Adipocyte (in vitro differentiated cells): Measurements from ENCODE around the gene PASK.
"Not testable (repeated sequence)": the region's sequence is repeated elsewhere in the genome, so short reads cannot be mapped to it uniquely, and the experiment has no call there.

Experiments
- DNase-seq: peaks from one replicate; pipeline ENCODE4 v3.0.0-alpha.2; 2015; ENCODE audit warnings: low read depth
- H3K27me3 ChIP-seq: replicated peaks from 2 replicates; pipeline ENCODE4 v1.7.0; 2013; ENCODE audit warnings: mild to moderate bottlenecking, low read length, moderate library complexity; ENCODE audit not compliant: control insufficient read depth, insufficient read depth
- H3K36me3 ChIP-seq: 2 replicates; pipeline ENCODE4 v1.7.0; 2013; ENCODE audit warnings: low read length, mild to moderate bottlenecking, moderate library complexity; ENCODE audit not compliant: control insufficient read depth, insufficient read depth, severe bottlenecking
- H3K4me1 ChIP-seq: 2 replicates; pipeline ENCODE4 v1.7.0; 2013; ENCODE audit warnings: mild to moderate bottlenecking, low read length, moderate library complexity; ENCODE audit not compliant: control insufficient read depth, insufficient read depth
- H3K4me3 ChIP-seq: 2 replicates; pipeline ENCODE4 v1.7.0; 2013; ENCODE audit warnings: mild to moderate bottlenecking, low read length, moderate library complexity
- H3K9ac ChIP-seq: 2 replicates; pipeline ENCODE4 v1.7.0; 2013; ENCODE audit warnings: mild to moderate bottlenecking, low read length, moderate library complexity
- H3K9me3 ChIP-seq: 2 replicates; pipeline ENCODE4 v1.7.0; 2013; ENCODE audit warnings: mild to moderate bottlenecking, low read length, moderate library complexity; ENCODE audit not compliant: control insufficient read depth

Gene PASK

DNA sequence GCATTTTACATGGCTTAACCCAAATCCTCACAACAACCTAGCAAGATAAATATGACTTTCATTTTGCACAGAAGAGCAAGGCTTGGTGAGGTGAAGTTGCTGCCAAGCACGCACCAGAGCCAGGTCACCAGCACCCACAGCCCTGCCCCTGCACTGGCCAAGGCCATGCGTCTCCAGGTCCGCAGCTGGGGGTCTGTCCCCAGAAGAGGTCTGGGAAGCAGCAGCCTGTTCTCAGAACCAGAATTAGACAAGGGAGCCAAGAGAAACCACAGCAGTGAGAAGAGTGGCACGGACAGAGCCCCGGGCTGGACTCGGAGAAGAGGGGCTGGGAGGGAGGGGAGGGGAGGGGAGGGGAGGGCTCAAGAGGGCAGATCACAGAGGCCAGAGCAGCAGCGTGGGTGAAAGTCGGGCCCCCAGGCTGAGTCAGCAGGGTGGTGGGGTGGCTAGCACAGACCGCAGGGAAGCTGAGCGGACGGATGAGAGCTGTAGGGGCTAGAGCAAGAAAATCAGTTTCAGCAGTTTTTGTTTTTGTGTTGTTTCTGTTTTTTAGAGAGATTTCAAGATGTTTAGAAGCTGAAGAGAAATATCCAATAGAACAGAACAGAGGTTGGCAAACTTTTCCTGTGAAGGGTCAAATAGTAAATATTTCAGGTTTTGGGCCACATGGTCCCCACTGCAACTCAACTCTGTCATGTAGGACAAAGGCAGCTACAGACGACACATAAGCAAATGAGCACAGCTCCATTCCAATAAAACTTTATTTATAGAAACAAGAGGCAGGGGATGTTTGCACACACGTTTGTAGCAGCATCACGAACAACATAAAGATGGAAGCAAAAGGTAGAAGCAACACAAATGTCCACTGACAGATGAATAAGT, 39.8 kb downstream of the PASK start:
- H3K36me3 ChIP-seq = no peaks in the 10 kb centered on the region
- no peak for DNase-seq
- no peaks in the 10 kb centered on the region for H3K9me3 ChIP-seq
- H3K4me1 ChIP-seq = no peaks in the 10 kb centered on the region
- no peak overlapping the region for H3K9ac ChIP-seq
- no peak overlapping the region for H3K4me3 ChIP-seq
- no peaks in the 10 kb centered on the region for H3K27me3 ChIP-seq

DNA sequence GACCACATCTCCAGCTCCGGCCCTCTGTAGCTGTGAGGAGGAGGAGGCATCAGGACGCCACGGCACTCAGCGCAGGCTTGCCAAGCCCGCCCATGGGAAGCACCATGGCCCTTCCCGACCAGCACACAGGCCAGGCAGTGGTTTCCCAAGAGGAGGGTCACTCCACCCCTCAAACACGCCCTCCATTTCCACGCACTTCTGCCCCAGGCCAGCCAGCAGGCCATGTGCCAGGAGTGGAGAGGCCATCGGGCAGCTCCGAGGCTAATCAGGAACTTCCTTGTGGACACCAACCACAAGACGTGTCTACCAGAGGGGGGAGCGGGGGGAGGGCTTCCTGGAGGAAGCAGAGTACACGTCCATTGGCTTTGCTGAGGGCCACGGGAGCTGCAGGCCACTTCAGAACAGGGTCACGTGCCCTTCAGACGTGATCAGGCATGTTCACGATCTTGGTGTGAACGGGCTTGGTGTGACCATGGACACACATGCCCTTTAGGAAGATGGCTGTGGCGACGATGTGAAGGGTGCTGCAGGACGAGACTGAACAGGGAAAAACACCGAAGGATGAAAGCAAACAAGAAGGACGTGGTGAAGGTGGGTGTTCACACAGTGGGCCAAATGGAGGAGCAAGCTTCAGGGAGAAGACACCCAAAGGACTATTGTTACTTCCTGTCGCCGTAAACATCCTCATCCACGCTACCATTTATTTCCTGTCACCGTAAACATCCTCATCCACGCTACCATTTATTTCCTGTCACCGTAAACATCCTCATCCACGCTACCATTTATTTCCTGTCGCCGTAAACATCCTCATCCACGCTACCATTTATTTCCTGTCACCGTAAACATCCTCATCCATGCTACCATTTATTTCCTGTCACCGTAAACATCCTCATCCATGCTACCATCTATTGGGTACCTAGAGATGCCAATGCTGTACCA, 40.7 kb downstream of the PASK start:
- H3K4me3 ChIP-seq = no peak overlapping the region
- DNase-seq = no peak
- no peaks in the 10 kb centered on the region for H3K27me3 ChIP-seq
- peaks cover 1% of the 10 kb centered on the region for H3K4me1 ChIP-seq
- H3K9me3 ChIP-seq = no peaks in the 10 kb centered on the region
- no peak overlapping the region for H3K9ac ChIP-seq
- H3K36me3 ChIP-seq = no peaks in the 10 kb centered on the region

DNA sequence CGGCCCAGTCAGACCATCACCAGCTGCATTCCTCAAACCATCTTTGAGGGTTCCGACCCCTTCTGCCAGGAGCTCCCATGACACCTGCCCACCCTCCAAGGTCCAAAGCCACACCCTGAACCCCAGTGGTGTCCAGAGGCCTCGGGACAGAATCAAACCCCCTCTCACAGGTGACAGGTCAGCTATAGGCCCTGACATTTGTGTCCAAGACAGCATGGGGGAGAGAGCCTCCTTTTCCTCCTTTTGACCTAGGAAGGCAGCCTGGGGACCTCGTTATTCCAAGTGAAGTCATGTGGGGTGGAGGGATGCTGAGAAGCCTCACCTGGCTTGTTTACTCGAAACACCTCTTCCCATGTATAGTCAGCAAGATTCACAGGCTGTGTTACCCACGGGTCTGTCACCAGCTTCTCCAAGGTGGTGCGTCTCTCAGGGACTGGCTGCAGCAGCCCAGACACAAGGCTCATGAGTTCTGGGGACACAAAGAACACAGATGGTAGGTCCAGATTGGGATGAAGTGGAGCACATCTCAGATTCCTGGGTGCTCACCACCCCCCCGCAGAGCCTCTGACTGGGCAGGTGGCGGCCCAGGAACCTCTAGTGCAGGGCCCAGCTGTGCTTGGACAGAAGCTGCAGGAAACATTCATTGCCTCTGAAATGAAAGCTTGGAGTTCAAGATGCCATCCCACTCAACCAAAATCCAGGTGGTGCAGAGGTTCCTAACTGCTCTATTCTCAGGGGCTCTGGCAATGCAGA, 42.1 kb downstream of the PASK start:
- Histone ChIP-seq H3K27me3 (no peaks in the 10 kb centered on the region), H3K9ac (no peak overlapping the region), H3K4me3 (no peak overlapping the region), H3K36me3 (no peaks in the 10 kb centered on the region), H3K9me3 (no peaks in the 10 kb centered on the region), H3K4me1 (peaks cover 10% of the 10 kb centered on the region)
- DNase-seq = no peak

DNA sequence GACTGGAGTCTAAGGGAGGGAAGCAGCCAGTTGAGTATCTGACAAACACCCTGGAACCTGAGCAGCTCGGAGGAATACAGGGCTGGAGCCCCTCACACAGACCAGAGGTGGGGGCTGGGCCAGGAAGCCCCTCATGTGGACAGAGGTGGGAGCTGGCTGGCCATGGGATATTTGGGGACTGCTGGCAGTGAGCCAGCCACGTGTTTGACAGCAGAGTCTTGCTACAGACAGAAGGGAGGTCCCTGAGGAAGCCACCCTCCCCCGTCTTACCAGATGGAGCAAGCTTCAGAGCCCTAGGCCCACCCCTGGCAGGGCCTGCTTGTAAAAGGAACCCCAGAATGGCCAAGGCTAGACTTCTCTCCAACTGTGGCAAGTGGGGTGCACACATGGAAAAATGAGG, 43.6 kb downstream of the PASK start:
- peaks cover 19% of the 10 kb centered on the region for H3K4me1 ChIP-seq
- H3K27me3 ChIP-seq = no peaks in the 10 kb centered on the region
- H3K9me3 ChIP-seq = no peaks in the 10 kb centered on the region
- DNase-seq = no peak
- no peak overlapping the region for H3K4me3 ChIP-seq
- H3K9ac ChIP-seq = no peak overlapping the region
- H3K36me3 ChIP-seq = no peaks in the 10 kb centered on the region

DNA sequence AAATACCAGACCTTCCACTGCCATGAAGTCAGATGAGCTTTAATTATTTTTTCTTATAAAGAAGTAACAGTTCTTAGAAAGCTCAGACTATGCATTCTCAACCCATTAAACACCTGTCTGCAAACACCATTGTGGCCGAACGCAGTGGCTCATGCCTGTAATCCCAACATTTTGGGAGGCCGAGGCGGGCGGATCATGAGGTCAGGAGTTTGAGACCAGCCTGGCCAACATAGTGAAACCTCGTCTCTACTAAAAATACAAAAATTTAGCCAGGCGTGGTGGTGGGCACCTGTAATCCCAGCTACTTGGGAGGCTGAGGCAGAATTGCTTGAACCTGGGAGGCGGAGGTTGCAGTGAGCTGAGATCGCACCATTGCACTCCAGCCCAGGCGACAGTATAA, 44.7 kb downstream of the PASK start:
- H3K9ac ChIP-seq, H3K36me3 ChIP-seq, H3K27me3 ChIP-seq, DNase-seq, H3K9me3 ChIP-seq, H3K4me3 ChIP-seq: not testable (repeated sequence)
- peaks cover 20% of the 10 kb centered on the region for H3K4me1 ChIP-seq

DNA sequence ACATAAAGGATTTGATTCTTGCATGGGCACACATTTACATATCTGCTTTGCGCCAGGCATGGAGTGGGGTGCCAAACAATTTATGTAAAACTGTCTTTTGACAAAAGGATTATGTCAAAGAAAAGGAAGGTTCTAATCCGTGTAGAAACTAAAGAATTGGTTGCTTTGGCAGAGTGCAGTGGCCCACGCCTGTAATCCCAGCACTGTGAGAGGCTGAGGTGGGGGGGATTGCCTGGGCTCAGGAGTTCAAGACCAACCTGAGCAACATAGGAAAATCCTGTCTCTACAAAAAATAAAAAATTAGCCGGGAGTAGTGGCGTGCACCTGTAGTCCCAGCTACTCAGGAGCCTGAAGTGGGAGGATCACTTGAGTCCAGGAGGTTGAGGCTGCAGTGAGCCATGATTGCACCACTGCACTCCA, 46.1 kb downstream of the PASK start:
- no peak for DNase-seq
- Histone ChIP-seq H3K4me3 (peak overlapping the region; percentile 95), H3K9me3 (no peaks in the 10 kb centered on the region), H3K9ac (peak overlapping the region; percentile 94), H3K4me1 (peaks cover 20% of the 10 kb centered on the region), H3K36me3 (peaks cover 6% of the 10 kb centered on the region), H3K27me3 (no peaks in the 10 kb centered on the region)

DNA sequence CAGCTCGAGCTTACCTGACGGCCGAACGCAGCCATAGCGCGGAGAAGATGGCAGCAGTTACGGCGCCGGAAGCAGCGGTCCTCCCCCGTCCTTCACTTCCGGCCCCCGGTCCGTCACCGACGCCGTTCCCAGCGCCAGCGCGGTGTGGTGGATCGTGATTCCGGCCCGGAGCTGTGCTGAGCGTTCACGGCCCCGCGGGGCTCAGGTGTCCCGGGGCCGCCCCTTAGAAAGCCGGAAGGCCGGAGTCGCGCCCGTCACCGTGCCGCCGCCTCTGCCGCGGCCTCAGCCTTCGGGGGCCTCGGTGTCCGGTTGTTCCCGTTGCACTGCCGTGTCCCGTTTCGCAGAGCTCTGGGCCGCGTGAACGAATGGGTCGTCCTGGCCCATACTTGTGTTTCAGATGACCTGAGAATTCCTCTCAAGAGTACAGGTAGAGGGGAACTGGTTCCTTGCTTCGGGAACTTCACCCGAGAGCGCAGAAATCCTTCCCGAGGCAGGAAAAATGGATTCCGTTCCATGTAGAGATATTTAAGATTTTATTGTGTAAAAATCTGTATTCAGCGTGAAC, 47.0 kb downstream of the PASK start, which contains the start of gene MTERF4:
TSS of gene MTERF4 (minus strand) at position 49 of the 565 bp plus-strand sequence. CDS start at position 35, 14 bp downstream.
- Histone ChIP-seq H3K4me3 (peak within 1 kb of the TSS; percentile 95), H3K4me1 (peaks cover 20% of the 10 kb centered on the region), H3K9me3 (no peaks in the 10 kb centered on the region), H3K27me3 (no peaks in the 10 kb centered on the region), H3K36me3 (peaks cover 11% of the 10 kb centered on the region), H3K9ac (peak within 1 kb of the TSS; percentile 94)
- peak; percentile 93 for DNase-seq

DNA sequence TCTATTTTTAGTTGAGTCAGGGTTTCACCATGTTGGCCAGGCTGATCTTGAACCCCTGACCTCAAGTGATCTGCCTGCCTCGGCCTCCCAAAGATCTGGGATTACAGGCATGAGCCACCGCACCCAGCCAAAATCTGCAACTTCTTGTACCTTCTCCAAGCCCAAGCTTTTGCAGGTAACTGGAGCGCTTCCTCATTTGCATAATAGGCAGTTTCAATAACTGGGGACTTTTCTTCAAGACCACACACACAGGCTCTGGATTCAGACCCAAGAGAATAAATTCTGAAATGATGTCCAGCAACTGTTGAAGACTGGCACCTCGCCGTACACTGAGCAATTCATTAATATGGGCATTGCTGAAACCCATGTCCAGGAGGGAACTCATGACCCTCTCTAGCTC, 50.0 kb downstream of the PASK start:
- H3K9me3 ChIP-seq = no peaks in the 10 kb centered on the region
- H3K9ac ChIP-seq = no peak overlapping the region
- H3K27me3 ChIP-seq = no peaks in the 10 kb centered on the region
- no peak overlapping the region for H3K4me3 ChIP-seq
- no peak for DNase-seq
- peaks cover 20% of the 10 kb centered on the region for H3K4me1 ChIP-seq
- peaks cover 40% of the 10 kb centered on the region for H3K36me3 ChIP-seq

DNA sequence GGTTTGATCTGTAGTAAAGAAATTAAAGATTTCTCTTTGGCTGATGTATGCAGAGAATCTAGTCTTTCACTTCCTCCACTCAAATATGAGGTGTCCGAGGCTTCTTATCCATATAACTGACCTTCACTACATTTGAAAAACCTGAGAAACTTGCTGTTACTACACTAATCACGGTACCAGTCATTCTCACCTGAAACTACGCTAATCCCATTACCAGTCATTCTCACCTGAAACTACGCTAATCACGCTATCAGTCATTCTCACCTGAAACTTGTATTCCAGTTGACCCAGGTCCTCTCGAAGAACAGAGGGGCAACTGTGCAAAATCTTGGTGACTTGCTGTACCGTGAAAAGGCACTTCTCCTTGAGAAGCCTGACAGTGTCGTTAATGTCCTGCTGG, 52.3 kb downstream of the PASK start:
- Histone ChIP-seq H3K4me3 (no peak overlapping the region), H3K36me3 (peaks cover 55% of the 10 kb centered on the region), H3K9me3 (no peaks in the 10 kb centered on the region), H3K4me1 (peaks cover 32% of the 10 kb centered on the region), H3K27me3 (no peaks in the 10 kb centered on the region), H3K9ac (no peak overlapping the region)
- no peak for DNase-seq

DNA sequence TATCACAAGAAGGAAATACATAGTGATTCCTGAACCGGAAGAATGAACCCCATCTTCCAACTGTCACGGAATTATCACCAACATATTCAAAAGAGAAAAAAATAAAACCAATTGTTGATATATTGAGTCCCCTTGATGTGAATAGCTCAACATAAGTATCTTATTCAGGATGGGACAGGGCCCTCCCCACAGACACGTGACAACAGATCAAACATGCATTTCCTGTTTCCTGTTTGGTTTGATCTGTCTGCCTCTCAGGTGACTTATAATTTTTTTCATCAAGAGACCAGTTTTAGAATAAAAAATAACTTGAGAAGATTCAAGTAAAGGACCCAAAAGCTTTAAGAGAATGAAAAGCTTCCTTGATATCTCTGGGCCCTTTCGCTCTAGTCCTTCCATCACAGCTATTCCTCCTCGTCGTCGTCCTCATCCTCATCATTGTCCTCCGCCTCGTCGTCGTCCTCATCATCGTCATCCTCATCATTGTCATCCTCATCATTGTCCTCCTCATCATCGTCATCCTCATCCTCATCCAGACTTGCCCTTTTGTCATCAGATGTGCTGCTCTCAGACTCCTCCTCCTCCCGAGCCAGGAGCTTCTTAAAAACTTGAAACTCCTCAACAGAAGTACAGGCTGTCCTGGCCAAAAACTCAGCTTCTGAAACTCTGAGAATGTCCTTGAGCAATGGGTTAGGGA, 53.5 kb downstream of the PASK start:
- no peak overlapping the region for H3K4me3 ChIP-seq
- DNase-seq = no peak
- peaks cover 66% of the 10 kb centered on the region for H3K36me3 ChIP-seq
- H3K9me3 ChIP-seq = no peaks in the 10 kb centered on the region
- no peak overlapping the region for H3K9ac ChIP-seq
- no peaks in the 10 kb centered on the region for H3K27me3 ChIP-seq
- peaks cover 26% of the 10 kb centered on the region for H3K4me1 ChIP-seq
